Lower leg skin (tissue), 4 donors: ENCODE measurements around the gene LDB3. TPM values are rescaled to one million over a fixed set of nuclear protein-coding genes. Genes with fewer than 3 reads are reported as not detected.

Source experiments
- DNase-seq, 2 donors: peaks; one replicate each; pipeline ENCODE4 v3.0.0-alpha.2; 2019; ENCODE audit warnings: low spot score in 2 of 2
- H3K4me3 ChIP-seq: fragments of 200-600 bp; sonication (generic); 2 replicates; pipeline ENCODE4 v1.5.1; 2017; ENCODE audit warnings: mild to moderate bottlenecking, low read depth; ENCODE audit not compliant: poor library complexity, severe bottlenecking
- CTCF ChIP-seq, 3 donors: fragments of 450-650 bp; IDR thresholded peaks; one replicate each; pipeline ENCODE4 v1.5.1; 2016; ENCODE audit warnings: antibody characterized with exemption in 3 of 3, mild to moderate bottlenecking in 3 of 3, moderate library complexity in 2 of 3
- POLR2A ChIP-seq, 2 donors: fragments of 450-650 bp; IDR thresholded peaks; one replicate each; pipeline ENCODE4 v1.6.1; 2016 to 2017; ENCODE audit warnings: antibody characterized with exemption in 2 of 2, mild to moderate bottlenecking in 1 of 2, moderate library complexity in 1 of 2
- WGBS, 2 donors: methylation state at CpG; one replicate each; pipeline ENCODE4 v1.1.5; 2018; 5-methylcytosine and 5-hydroxymethylcytosine counted together
- intact Hi-C: fragments of 100-400 bp; cut with DNase I; formaldehyde crosslinking; loops from one replicate; pipeline ENCODE4 v1.15.0; 2023; ENCODE audit warnings: low total_unique reads
- total RNA-seq, 4 donors: library from RNA; depleted of rRNA; stranded (reverse); fragments of >200 nt; gene quantifications; one replicate each; pipeline ENCODE4 v1.1.0, GENCODE V29; 2016

LDB3 gene
- total RNA-seq, 4 donors from 2014 or later, result 0.46 to 2.9 (median 0.83) TPM

- no peak for DNase-seq
- TF ChIP-seq POLR2A (IDR thresholded peaks at IDR 0.05), result no peak
- TF ChIP-seq CTCF (IDR thresholded peaks at IDR 0.05), result no peak
- 68 to 82% methylated on average over 1 of the region's 1 CpG for WGBS, 2 donors
- intact Hi-C loops, result no loop called here
- H3K4me3 ChIP-seq, result no peak overlapping the region
These were observed 73.9 kb downstream of the LDB3 start for GRCh38 chr10:86742230-86742629.

GRCh38 chr10:86744067-86744725 is 75.9 kb downstream of the LDB3 start:
- no peak for TF ChIP-seq CTCF (IDR thresholded peaks at IDR 0.05)
- TF ChIP-seq POLR2A (IDR thresholded peaks at IDR 0.05), result no peak
- no peak overlapping the region for H3K4me3 ChIP-seq
- no peak for DNase-seq
- WGBS, 2 donors, result 64 to 72% methylated on average over 7 of the region's 7 CpGs
- intact Hi-C loops, result no loop called here

DNA sequence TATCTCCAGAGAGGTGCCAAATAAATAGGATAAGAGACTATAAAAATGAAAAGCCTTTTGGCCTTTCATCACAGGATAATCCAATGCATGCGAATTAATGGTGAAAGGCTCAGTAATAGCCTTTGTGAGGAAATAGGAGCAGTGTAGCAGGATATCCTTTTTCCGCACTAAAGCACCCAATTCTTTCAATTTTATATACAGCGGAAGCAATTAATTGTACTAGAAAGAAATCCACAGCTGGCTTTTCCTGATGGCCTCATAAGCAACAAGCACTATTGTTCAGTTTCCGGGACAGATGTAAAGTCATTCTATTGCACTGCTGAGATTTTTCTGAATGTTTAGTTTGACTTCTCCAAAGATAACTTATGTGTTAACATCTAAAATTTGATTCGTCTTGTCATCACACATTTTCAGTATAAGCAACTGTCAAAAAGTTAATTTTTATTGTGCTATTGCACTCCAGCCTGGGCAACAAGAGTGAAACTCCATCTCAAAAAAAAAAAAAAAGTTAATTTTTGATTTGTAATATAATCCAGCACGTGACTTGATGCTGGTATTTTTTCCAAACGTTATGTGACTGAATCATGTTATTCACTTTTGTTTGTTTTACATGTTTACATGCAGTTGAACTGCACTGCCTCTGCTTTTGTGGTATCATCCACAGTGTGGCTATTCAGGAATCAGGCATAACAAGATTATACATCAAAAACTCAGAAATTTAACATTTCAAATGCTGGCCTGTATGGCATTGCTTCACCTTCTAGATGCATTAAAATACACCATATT is 79.7 kb downstream of the LDB3 start:
- no peak for DNase-seq
- H3K4me3 ChIP-seq, result no peak overlapping the region
- 41 to 45% methylated on average over 7 of the region's 7 CpGs for WGBS, 2 donors
- intact Hi-C loops, result no loop called here
- TF ChIP-seq CTCF (IDR thresholded peaks at IDR 0.05), result no peak
- no peak for TF ChIP-seq POLR2A (IDR thresholded peaks at IDR 0.05)

DNA sequence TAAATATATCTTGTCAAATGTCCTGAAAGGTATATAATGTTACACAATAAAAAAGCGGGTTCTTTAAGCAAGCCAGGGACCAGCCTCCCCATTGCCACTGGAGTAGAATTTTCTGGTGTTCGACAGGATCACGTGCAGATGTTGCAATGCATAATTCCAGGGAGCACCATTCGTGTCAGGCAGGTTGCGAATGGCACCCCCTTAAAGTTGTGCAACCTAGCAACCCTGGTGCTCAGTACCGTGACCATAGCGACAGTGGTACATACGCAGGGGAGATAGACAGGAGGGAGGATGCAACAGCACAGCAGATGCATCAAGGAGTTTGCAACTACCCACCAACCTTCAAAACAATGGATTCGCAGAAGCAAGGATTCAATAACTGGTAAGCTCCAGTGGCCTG is 81.5 kb downstream of the LDB3 start:
- DNase-seq, result no peak
- intact Hi-C loops, result no loop called here
- TF ChIP-seq POLR2A (IDR thresholded peaks at IDR 0.05), result no peak
- TF ChIP-seq CTCF (IDR thresholded peaks at IDR 0.05), result no peak
- H3K4me3 ChIP-seq, result no peak overlapping the region
- 91 to 95% methylated on average over 9 of the region's 9 CpGs for WGBS, 2 donors

DNA sequence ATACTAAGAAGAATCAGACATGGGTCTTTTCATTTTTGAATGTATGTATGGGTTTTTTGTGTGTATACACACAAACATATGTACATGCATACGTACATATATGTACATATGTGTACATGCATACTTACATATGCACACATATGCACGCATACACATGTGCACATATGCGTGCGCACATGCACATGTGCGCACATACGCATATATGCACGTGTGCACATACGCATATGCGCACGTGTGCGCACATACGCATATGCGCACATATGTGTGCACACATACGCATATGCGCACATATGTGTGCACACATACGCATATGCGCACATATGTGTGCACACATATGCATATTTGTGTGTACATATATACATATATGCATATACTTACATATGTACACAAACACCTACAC is 83.2 kb downstream of the LDB3 start:
- 80 to 98% methylated on average over 17 of the region's 17 CpGs for WGBS, 2 donors
- no peak overlapping the region for H3K4me3 ChIP-seq
- intact Hi-C loops, result no loop called here
- DNase-seq, result no peak
- no peak for TF ChIP-seq CTCF (IDR thresholded peaks at IDR 0.05)
